Measurements from ENCODE around the gene DDX10.

DDX10 gene

DNA sequence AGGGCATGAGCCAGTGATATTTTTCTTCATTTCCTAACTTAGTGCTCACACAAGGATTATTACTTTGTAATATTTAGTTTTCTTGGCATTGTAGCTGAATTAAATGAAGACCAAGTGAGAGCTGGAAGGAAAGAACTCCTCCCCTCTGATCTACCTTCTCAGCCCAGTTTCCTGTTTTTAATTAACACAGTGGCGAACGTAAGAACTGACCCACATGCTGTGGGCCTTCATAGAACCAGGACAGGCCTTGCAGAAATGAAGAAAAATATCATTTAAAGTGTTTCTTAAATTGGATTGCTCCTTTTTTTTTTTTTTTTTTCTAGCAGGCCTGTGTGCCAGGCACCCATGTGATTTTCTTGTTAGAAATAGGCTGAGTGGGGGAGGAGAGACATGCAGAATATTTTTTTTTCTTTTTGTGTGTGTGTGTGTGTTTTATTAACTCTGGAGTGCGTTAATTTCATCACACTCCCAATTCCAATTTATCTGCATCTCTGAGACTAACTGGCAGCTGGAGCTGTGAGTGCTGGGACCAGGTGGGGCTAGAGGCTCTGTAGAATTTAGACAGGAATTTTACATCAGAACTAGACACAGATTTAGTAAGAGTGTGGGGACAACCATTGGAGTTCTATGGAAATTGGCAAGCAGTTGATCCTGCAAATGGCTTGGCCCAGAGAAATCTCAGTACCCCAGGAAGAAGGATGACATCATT is 320.5 kb downstream of the DDX10 start:
- DNase-seq (ENCODE audit: low read depth), result no peak
- H3K4me3 ChIP-seq (ENCODE audit: low read depth, low read length), result no peak overlapping the region

DNA sequence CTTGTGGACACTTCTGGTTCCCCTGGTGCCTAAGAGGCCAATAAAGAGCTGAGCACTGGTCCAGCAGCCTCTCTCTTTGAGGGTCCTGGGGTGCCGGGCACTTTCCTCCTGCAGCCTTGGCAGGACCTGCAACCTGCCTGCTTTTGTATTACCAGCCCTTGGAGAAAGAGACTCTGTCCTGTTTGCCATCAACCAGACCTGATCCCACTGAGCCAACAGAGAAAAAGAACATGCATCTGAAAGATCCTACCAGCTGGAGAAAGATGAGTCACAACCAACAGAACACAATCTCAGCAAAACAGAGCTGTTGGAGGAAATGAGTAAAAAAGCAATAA is 321.0 kb downstream of the DDX10 start:
- no peak for DNase-seq (ENCODE audit: low read depth)
- H3K4me3 ChIP-seq (ENCODE audit: low read depth, low read length), result no peak overlapping the region
- TF ChIP-seq, protein P1, sequence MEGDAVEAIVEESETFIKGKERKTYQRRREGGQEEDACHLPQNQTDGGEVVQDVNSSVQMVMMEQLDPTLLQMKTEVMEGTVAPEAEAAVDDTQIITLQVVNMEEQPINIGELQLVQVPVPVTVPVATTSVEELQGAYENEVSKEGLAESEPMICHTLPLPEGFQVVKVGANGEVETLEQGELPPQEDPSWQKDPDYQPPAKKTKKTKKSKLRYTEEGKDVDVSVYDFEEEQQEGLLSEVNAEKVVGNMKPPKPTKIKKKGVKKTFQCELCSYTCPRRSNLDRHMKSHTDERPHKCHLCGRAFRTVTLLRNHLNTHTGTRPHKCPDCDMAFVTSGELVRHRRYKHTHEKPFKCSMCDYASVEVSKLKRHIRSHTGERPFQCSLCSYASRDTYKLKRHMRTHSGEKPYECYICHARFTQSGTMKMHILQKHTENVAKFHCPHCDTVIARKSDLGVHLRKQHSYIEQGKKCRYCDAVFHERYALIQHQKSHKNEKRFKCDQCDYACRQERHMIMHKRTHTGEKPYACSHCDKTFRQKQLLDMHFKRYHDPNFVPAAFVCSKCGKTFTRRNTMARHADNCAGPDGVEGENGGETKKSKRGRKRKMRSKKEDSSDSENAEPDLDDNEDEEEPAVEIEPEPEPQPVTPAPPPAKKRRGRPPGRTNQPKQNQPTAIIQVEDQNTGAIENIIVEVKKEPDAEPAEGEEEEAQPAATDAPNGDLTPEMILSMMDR (IDR thresholded peaks at IDR 0.05; ENCODE audit: low read depth, low read length), result no peak
- TF ChIP-seq, protein P2, sequence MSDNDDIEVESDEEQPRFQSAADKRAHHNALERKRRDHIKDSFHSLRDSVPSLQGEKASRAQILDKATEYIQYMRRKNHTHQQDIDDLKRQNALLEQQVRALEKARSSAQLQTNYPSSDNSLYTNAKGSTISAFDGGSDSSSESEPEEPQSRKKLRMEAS (IDR thresholded peaks at IDR 0.05; ENCODE audit: low read depth, low read length), result no peak
- TF ChIP-seq MYC (IDR thresholded peaks at IDR 0.05; ENCODE audit: low read depth, low read length) (no peak), POLR2A (IDR thresholded peaks at IDR 0.05; ENCODE audit: extremely low read depth, insufficient read length) (no peak)

More for the DNA sequence above, 320.5 kb downstream of the DDX10 start:
- TF ChIP-seq MYC (IDR thresholded peaks at IDR 0.05; ENCODE audit: low read depth, low read length), result no peak
- TF ChIP-seq POLR2A (IDR thresholded peaks at IDR 0.05; ENCODE audit: extremely low read depth, insufficient read length), result no peak
- TF ChIP-seq, protein P2 (IDR thresholded peaks at IDR 0.05; ENCODE audit: low read depth, low read length), result no peak
- TF ChIP-seq, protein P1 (IDR thresholded peaks at IDR 0.05; ENCODE audit: low read depth, low read length), result no peak

Data from NB4 (cell line).